ENCODE results near the gene CFDP1. TPM values are rescaled to one million over a fixed set of nuclear protein-coding genes. Genes with fewer than 3 reads are reported as not detected.

Gene CFDP1
- total RNA-seq, 1 donor from 2014 or later, result 35.4 TPM

DNA sequence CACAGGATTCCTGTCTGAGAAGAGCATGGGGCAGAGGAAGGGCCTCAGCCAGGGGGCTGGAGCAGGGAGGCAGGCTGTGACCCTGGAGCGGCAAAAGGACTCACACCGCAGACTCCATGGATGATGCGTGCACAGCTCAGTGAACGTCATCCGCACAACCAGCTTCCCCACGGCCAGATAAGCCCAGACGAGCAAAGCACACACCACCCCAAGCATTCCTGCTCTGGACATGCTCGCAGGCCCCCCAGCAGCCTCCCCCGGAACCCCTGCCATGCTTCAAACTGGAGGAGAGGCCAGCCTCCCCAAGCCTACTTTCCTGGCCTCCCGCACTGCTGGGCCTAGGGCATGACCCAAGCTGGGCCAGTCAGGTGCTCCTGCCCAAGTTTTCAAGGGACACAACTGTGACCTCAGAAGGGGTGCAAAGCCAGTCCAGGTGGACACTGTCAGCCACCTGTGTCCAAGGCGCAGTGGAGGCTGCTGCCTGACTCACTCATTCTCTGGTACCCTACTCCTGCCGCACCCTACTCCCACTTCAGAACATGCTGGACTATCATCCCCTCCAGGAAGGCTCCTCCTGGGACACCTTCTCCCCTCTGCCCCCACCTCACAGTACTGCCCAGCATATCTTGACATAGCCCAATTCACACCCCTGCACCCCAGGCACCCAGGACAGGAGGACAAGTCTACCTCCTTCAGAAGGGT is 186.6 kb downstream of the CFDP1 start:
- no peaks in the 10 kb centered on the region for H3K4me1 Mint-ChIP-seq (ENCODE audit: low read depth)
- H3K36me3 Mint-ChIP-seq (ENCODE audit: low read depth), result no peaks in the 10 kb centered on the region
- intact Hi-C loops (cut with micrococcal nuclease), result no loop called here
- H3K27me3 Mint-ChIP-seq (ENCODE audit: insufficient read depth), result peaks cover 15% of the 10 kb centered on the region
- H3K27ac Mint-ChIP-seq, result no peak overlapping the region
- no peak for DNase-seq (ENCODE audit: low spot score)
- no peak overlapping the region for H3K4me3 Mint-ChIP-seq
- no peaks in the 10 kb centered on the region for H3K9me3 Mint-ChIP-seq

DNA sequence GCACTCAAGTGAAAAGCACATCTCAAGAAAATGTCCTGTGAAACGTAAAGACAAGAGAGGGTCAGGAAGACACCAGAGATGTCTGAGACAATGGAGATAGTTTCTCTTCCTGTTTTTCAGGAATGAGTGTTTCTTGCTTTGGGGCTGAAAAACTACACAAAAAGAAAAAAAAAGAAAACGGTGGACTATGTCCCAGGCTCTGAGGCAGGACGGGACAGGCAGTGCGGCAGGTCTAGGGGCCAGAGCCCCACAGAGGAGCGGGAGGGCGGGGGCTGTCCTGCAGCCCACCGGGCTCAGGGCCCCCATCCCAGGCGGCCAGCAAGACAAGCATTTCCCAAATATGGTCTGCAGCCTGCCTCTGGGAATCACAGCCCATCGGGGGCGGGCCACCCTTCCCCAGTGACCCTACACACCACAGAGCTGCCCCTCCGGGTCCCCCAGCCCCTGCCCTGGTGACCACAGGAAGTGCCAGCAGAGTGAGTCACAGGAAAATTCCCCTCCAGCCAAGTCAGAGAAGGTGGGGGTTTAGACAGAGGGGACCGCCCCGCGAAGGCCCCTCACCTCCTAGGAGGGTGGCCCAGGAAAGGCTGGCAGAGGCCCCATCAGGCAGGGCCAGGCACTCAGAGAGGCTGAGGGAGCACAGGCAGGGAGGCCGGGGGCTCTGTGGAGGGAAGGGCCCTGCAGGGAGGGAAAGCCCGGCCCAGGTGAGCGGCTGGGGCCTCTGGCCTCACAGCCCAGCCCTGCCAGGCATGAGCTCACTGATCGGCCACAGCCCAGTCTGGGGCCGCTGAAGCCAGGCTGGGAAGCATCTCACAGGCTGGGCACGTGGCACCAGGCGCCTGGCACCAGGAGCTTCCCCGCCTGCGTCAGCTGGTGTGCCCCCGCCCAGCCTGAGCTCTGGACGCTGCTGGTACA is 188.2 kb downstream of the CFDP1 start:
- DNase-seq (ENCODE audit: low spot score), result no peak
- H3K27me3 Mint-ChIP-seq (ENCODE audit: insufficient read depth), result peaks cover 9% of the 10 kb centered on the region
- no peaks in the 10 kb centered on the region for H3K9me3 Mint-ChIP-seq
- intact Hi-C loops (cut with micrococcal nuclease), result no loop called here
- no peak overlapping the region for H3K27ac Mint-ChIP-seq
- no peak overlapping the region for H3K4me3 Mint-ChIP-seq
- H3K4me1 Mint-ChIP-seq (ENCODE audit: low read depth), result no peaks in the 10 kb centered on the region
- no peaks in the 10 kb centered on the region for H3K36me3 Mint-ChIP-seq (ENCODE audit: low read depth)

DNA sequence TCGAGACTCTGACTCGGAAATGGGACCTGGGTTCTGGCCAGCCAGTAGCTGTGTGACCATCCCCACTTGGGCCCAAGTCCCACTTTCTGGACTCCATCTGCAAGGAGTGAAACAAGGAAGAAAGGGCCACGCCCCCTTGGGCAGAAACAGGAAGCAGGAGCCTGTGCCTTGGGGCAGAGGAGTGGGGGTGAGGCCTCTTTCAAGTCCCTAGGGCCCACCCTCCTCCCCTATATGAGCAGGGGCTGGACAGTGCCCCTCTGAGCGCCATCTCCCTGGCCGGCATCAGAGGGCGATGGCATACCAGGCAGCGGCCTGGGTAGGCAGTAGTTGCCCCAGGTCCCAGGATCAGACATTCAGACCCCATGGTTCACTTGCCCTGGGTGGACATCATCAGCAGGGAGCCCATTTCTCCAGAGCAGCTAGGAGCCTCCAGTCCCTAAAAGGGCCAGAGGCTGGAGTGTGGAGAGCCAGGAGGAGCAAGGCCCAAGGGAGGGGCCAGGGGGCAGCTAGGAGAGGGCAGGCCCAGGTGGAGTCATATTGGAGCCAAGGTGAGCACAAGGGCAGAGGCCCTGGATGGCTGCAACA is 189.0 kb downstream of the CFDP1 start:
- Mint-ChIP-seq H3K4me3 (no peak overlapping the region), H3K36me3 (ENCODE audit: low read depth) (no peaks in the 10 kb centered on the region), H3K4me1 (ENCODE audit: low read depth) (no peaks in the 10 kb centered on the region), H3K27me3 (ENCODE audit: insufficient read depth) (peaks cover 9% of the 10 kb centered on the region), H3K9me3 (no peaks in the 10 kb centered on the region), H3K27ac (no peak overlapping the region)
- no peak for DNase-seq (ENCODE audit: low spot score)
- intact Hi-C loops (cut with micrococcal nuclease), result no loop called here

Other genes starting within 250 kb of the CFDP1 start
- gene CTRB2, start 226.3 kb downstream of the CFDP1 start, total RNA-seq, result not detected in 2 replicates
- gene CTRB1, start 214.5 kb downstream of the CFDP1 start, total RNA-seq, result not detected in 2 replicates
- 0.13 and 0.61 TPM in 2 replicates for gene BCAR1, start 181.9 kb downstream of the CFDP1 start, total RNA-seq
- gene TMEM170A, start 31.2 kb upstream of the CFDP1 start, total RNA-seq, result 42.1 and 42.7 TPM in 2 replicates
- gene CHST6, start 61.9 kb upstream of the CFDP1 start, total RNA-seq, result not detected in 2 replicates
- gene CHST5, start 102.6 kb upstream of the CFDP1 start, total RNA-seq, result not detected in 2 replicates
- gene TMEM231, start 122.7 kb upstream of the CFDP1 start, total RNA-seq, result 4.5 and 4.7 TPM in 2 replicates
- 62.7 and 69.5 TPM in 2 replicates for gene GABARAPL2, start 132.9 kb upstream of the CFDP1 start, total RNA-seq
- gene ADAT1, start 189.8 kb upstream of the CFDP1 start, total RNA-seq, result 59.0 and 60.9 TPM in 2 replicates
- gene KARS1, start 214.2 kb upstream of the CFDP1 start, total RNA-seq, result 256 and 271 TPM in 2 replicates
- gene TERF2IP, start 214.3 kb upstream of the CFDP1 start, total RNA-seq, result 94.3 and 98.5 TPM in 2 replicates
- not detected in 2 replicates for gene CPHXL2, start 243.5 kb upstream of the CFDP1 start, total RNA-seq

All from activated T-helper 1 cell treated with anti-CD3 and anti-CD28 coated beads, Interleukin-12 subunit alpha, Interleukin-12 subunit beta, Interleukin-2, Interleukin-4 antibody, amounts not matched to agents 30 ng/mL and 10 ng/mL and 1 ng/mL, durations not matched to agents 14 hours and 24 hours and 36 hours (primary cell).